Activated naive CD8-positive, alpha-beta T cell (primary cell): ENCODE results near the gene STAT5A.
"Not testable (repeated sequence)": the region's sequence is repeated elsewhere in the genome, so short reads cannot be mapped to it uniquely, and the experiment has no call there.

Experiments used
- H3K27ac Mint-ChIP-seq: one replicate; pipeline ENCODE4 v1.8.0; 2021; ENCODE audit warnings: mixed read lengths
- H3K27me3 Mint-ChIP-seq: one replicate; pipeline ENCODE4 v1.8.0; 2021; ENCODE audit warnings: mixed read lengths
- H3K36me3 Mint-ChIP-seq: one replicate; pipeline ENCODE4 v1.8.0; 2021; ENCODE audit warnings: mixed read lengths
- H3K4me1 Mint-ChIP-seq: one replicate; pipeline ENCODE4 v1.8.0; 2021; ENCODE audit warnings: low read depth, mixed read lengths
- H3K4me3 Mint-ChIP-seq: one replicate; pipeline ENCODE4 v1.8.0; 2021; ENCODE audit warnings: mild to moderate bottlenecking, mixed read lengths
- H3K9me3 Mint-ChIP-seq: one replicate; pipeline ENCODE4 v1.8.0; 2021; ENCODE audit warnings: low read depth, mixed read lengths

STAT5A gene

GRCh38 chr17:42253578-42253977 lies 34.7 kb upstream of the STAT5A start:
- H3K27me3 Mint-ChIP-seq: no peaks in the 10 kb centered on the region
- H3K4me1 Mint-ChIP-seq: peaks cover 73% of the 10 kb centered on the region
- no peaks in the 10 kb centered on the region for H3K9me3 Mint-ChIP-seq
- H3K4me3 Mint-ChIP-seq: no peak overlapping the region
- peaks cover 2% of the 10 kb centered on the region for H3K36me3 Mint-ChIP-seq
- H3K27ac Mint-ChIP-seq: peak overlapping the region; percentile 90

- no peaks in the 10 kb centered on the region for H3K27me3 Mint-ChIP-seq
- peak overlapping the region; percentile 86 for H3K27ac Mint-ChIP-seq
- no peaks in the 10 kb centered on the region for H3K9me3 Mint-ChIP-seq
- H3K4me1 Mint-ChIP-seq: peaks cover 71% of the 10 kb centered on the region
- peaks cover 2% of the 10 kb centered on the region for H3K36me3 Mint-ChIP-seq
- H3K4me3 Mint-ChIP-seq: peak overlapping the region; percentile 17
Measured at GRCh38 chr17:42255445-42255844, 32.9 kb upstream of the STAT5A start.

GRCh38 chr17:42260318-42260717 lies 28.0 kb upstream of the STAT5A start:
- H3K27ac Mint-ChIP-seq: no peak overlapping the region
- no peaks in the 10 kb centered on the region for H3K27me3 Mint-ChIP-seq
- no peaks in the 10 kb centered on the region for H3K9me3 Mint-ChIP-seq
- H3K36me3 Mint-ChIP-seq: no peaks in the 10 kb centered on the region
- no peak overlapping the region for H3K4me3 Mint-ChIP-seq
- H3K4me1 Mint-ChIP-seq: peaks cover 47% of the 10 kb centered on the region

- not testable (repeated sequence) for H3K9me3 Mint-ChIP-seq, H3K4me3 Mint-ChIP-seq, H3K27me3 Mint-ChIP-seq, H3K36me3 Mint-ChIP-seq, H3K27ac Mint-ChIP-seq
- peaks cover 50% of the 10 kb centered on the region for H3K4me1 Mint-ChIP-seq
Measured at GRCh38 chr17:42264366-42264765, 23.9 kb upstream of the STAT5A start.

- Mint-ChIP-seq H3K4me3 (peak overlapping the region; percentile 69), H3K27me3 (no peaks in the 10 kb centered on the region), H3K9me3 (no peaks in the 10 kb centered on the region), H3K4me1 (peaks cover 56% of the 10 kb centered on the region), H3K27ac (peak overlapping the region; percentile 96), H3K36me3 (peaks cover 5% of the 10 kb centered on the region)
Measured at GRCh38 chr17:42266462-42266861, 21.8 kb upstream of the STAT5A start.

- H3K36me3 Mint-ChIP-seq: peaks cover 5% of the 10 kb centered on the region
- no peaks in the 10 kb centered on the region for H3K27me3 Mint-ChIP-seq
- H3K4me3 Mint-ChIP-seq: peak overlapping the region; percentile 69
- H3K4me1 Mint-ChIP-seq: peaks cover 60% of the 10 kb centered on the region
- no peaks in the 10 kb centered on the region for H3K9me3 Mint-ChIP-seq
- peak overlapping the region; percentile 96 for H3K27ac Mint-ChIP-seq
Measured at GRCh38 chr17:42266918-42267766, 21.2 kb upstream of the STAT5A start.

GRCh38 chr17:42268236-42268635 lies 20.1 kb upstream of the STAT5A start:
- Mint-ChIP-seq H3K27me3 (no peaks in the 10 kb centered on the region), H3K27ac (peak overlapping the region; percentile 94), H3K36me3 (peaks cover 5% of the 10 kb centered on the region), H3K4me1 (peaks cover 69% of the 10 kb centered on the region), H3K4me3 (peak overlapping the region; percentile 44), H3K9me3 (no peaks in the 10 kb centered on the region)

GRCh38 chr17:42270170-42270535 lies 18.1 kb upstream of the STAT5A start:
- Mint-ChIP-seq H3K27me3 (no peaks in the 10 kb centered on the region), H3K9me3 (no peaks in the 10 kb centered on the region), H3K4me1 (peaks cover 81% of the 10 kb centered on the region), H3K27ac (peak overlapping the region; percentile 94), H3K36me3 (peaks cover 5% of the 10 kb centered on the region), H3K4me3 (peak overlapping the region; percentile 30)

- H3K27me3 Mint-ChIP-seq: no peaks in the 10 kb centered on the region
- H3K36me3 Mint-ChIP-seq: peaks cover 5% of the 10 kb centered on the region
- H3K4me3 Mint-ChIP-seq: peak overlapping the region; percentile 98
- peaks cover 83% of the 10 kb centered on the region for H3K4me1 Mint-ChIP-seq
- peak overlapping the region; percentile 99 for H3K27ac Mint-ChIP-seq
- H3K9me3 Mint-ChIP-seq: no peaks in the 10 kb centered on the region
Measured at GRCh38 chr17:42270596-42270995, 17.7 kb upstream of the STAT5A start.

- Mint-ChIP-seq H3K4me1 (peaks cover 82% of the 10 kb centered on the region), H3K9me3 (no peaks in the 10 kb centered on the region), H3K27ac (peak overlapping the region; percentile 99), H3K4me3 (peak overlapping the region; percentile 98), H3K27me3 (no peaks in the 10 kb centered on the region), H3K36me3 (peaks cover 5% of the 10 kb centered on the region)
Measured at GRCh38 chr17:42271006-42271778, 17.1 kb upstream of the STAT5A start.

- Mint-ChIP-seq H3K27me3 (no peaks in the 10 kb centered on the region), H3K9me3 (no peaks in the 10 kb centered on the region), H3K4me1 (peaks cover 79% of the 10 kb centered on the region), H3K36me3 (peaks cover 5% of the 10 kb centered on the region), H3K27ac (peak overlapping the region; percentile 99), H3K4me3 (peak overlapping the region; percentile 98)
Measured at GRCh38 chr17:42271779-42272035, 16.6 kb upstream of the STAT5A start.

- Mint-ChIP-seq H3K4me1 (peaks cover 80% of the 10 kb centered on the region), H3K27ac (peak overlapping the region; percentile 99), H3K27me3 (no peaks in the 10 kb centered on the region), H3K36me3 (peaks cover 5% of the 10 kb centered on the region), H3K9me3 (no peaks in the 10 kb centered on the region), H3K4me3 (peak overlapping the region; percentile 98)
Measured at GRCh38 chr17:42272162-42272907, 16.0 kb upstream of the STAT5A start.

- no peaks in the 10 kb centered on the region for H3K9me3 Mint-ChIP-seq
- H3K27me3 Mint-ChIP-seq: no peaks in the 10 kb centered on the region
- H3K4me1 Mint-ChIP-seq: peaks cover 78% of the 10 kb centered on the region
- peaks cover 5% of the 10 kb centered on the region for H3K36me3 Mint-ChIP-seq
- peak overlapping the region; percentile 98 for H3K4me3 Mint-ChIP-seq
- peak overlapping the region; percentile 99 for H3K27ac Mint-ChIP-seq
Measured at GRCh38 chr17:42273474-42274252, 14.6 kb upstream of the STAT5A start.

GRCh38 chr17:42274253-42274542 lies 14.1 kb upstream of the STAT5A start:
- peaks cover 74% of the 10 kb centered on the region for H3K4me1 Mint-ChIP-seq
- peak overlapping the region; percentile 98 for H3K4me3 Mint-ChIP-seq
- peak overlapping the region; percentile 99 for H3K27ac Mint-ChIP-seq
- H3K36me3 Mint-ChIP-seq: peaks cover 5% of the 10 kb centered on the region
- H3K9me3 Mint-ChIP-seq: no peaks in the 10 kb centered on the region
- H3K27me3 Mint-ChIP-seq: no peaks in the 10 kb centered on the region
